ENCODE measurements around the gene FMNL2.

DNA sequence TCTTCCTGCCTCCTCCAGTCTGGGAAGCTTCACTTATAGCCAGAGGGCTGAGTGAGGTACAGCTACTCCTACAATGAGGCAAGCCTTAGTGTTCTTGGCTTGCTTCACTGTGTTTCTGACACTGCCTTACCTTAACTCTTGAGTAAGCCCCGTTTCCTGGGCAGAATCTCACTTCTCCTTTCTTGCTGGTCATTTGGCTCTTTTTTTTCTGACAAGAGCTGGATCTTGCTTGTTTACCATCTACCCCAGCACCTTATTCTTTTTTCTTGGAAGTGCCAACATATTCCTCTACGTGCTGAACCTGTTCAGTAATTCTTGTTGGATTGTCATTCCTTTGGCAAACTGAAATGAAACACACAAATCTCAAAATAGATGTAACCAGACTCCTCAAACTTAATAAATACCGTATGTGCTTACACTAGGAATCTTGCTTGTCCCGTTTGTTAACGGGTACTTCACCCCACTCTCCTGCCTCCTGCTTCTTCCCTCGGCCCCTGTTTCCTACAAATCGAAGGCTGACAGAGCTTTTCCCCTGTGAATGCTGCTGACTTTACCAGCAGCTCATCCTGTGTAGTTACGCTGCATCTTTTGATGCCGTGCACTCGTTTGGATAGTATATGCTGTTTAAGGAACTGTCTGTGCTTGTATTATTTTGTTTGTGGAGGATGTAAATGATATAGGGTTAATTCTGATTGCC, 132.2 kb downstream of the FMNL2 start:
- TF ChIP-seq EZH2 (IDR thresholded peaks at IDR 0.05; ENCODE audit: insufficient read depth, poor library complexity, severe bottlenecking) (no peak), EZH2phosphoT487 (IDR thresholded peaks at IDR 0.05; ENCODE audit: insufficient read depth, low read depth) (no peak)
